Astrocyte (in vitro differentiated cells and primary cell): ENCODE measurements around the gene HMMR. TPM values are rescaled to one million over a fixed set of nuclear protein-coding genes. Genes with fewer than 3 reads are reported as not detected.

ENCODE experiments used
- DNase-seq: peaks from one replicate; pipeline ENCODE4 v3.0.0-alpha.2; 2010; ENCODE audit warnings: low read depth
- FAIRE-seq: peaks from 2 replicates; lab custom pipeline; 2011; peaks lifted over from hg19 to GRCh38; lab: Jason Lieb, UNC
- H2AFZ ChIP-seq: 2 replicates; pipeline ENCODE4 v1.6.0; 2012; ENCODE audit warnings: low read depth, low read length, inconsistent platforms
- H3K27ac ChIP-seq: 2 replicates; pipeline ENCODE4 v1.5.1; 2011; ENCODE audit warnings: low read depth, low read length, inconsistent platforms
- H3K27me3 ChIP-seq: 2 replicates; pipeline ENCODE4 v1.6.0; 2011; ENCODE audit warnings: low read length, inconsistent platforms; ENCODE audit not compliant: insufficient read depth
- H3K36me3 ChIP-seq: 2 replicates; pipeline ENCODE4 v1.5.1; 2011; ENCODE audit warnings: low read length, inconsistent platforms; ENCODE audit not compliant: insufficient read depth
- H3K4me1 ChIP-seq: 2 replicates; pipeline ENCODE4 v1.5.1; 2011; ENCODE audit warnings: low read length, inconsistent platforms; ENCODE audit not compliant: insufficient read depth
- H3K4me2 ChIP-seq: 2 replicates; pipeline ENCODE4 v1.6.0; 2012; ENCODE audit warnings: low read length, inconsistent platforms
- H3K4me3 ChIP-seq: 2 replicates; pipeline ENCODE4 v1.5.1; 2011; ENCODE audit warnings: low read depth, mild to moderate bottlenecking, low read length, inconsistent platforms; ENCODE audit not compliant: insufficient read depth
- H3K79me2 ChIP-seq: 2 replicates; pipeline ENCODE4 v1.6.0; 2012; ENCODE audit warnings: mild to moderate bottlenecking, low read length, inconsistent platforms; ENCODE audit not compliant: insufficient read depth
- H3K9ac ChIP-seq: 2 replicates; pipeline ENCODE4 v1.6.0; 2012; ENCODE audit warnings: mild to moderate bottlenecking, low read length, inconsistent platforms
- H3K9me3 ChIP-seq: 2 replicates; pipeline ENCODE4 v1.5.1; 2012; ENCODE audit warnings: low read depth, mild to moderate bottlenecking, low read length, inconsistent platforms; ENCODE audit not compliant: insufficient read depth
- H4K20me1 ChIP-seq: 2 replicates; pipeline ENCODE4 v1.6.0; 2012; ENCODE audit warnings: low read length, inconsistent platforms; ENCODE audit not compliant: insufficient read depth
- H3K27ac Mint-ChIP-seq: one replicate; pipeline ENCODE4 v1.8.0; 2021; ENCODE audit warnings: mild to moderate bottlenecking, mixed read lengths; ENCODE audit not compliant: unreplicated experiment
- H3K27me3 Mint-ChIP-seq: one replicate; pipeline ENCODE4 v1.8.0; 2021; ENCODE audit warnings: low read depth, mixed read lengths; ENCODE audit not compliant: unreplicated experiment
- H3K36me3 Mint-ChIP-seq: one replicate; pipeline ENCODE4 v1.8.0; 2021; ENCODE audit warnings: low read depth, mixed read lengths; ENCODE audit not compliant: unreplicated experiment
- H3K4me1 Mint-ChIP-seq: one replicate; pipeline ENCODE4 v1.8.0; 2021; ENCODE audit warnings: low read depth, mixed read lengths; ENCODE audit not compliant: unreplicated experiment
- H3K4me3 Mint-ChIP-seq: one replicate; pipeline ENCODE4 v1.8.0; 2021; ENCODE audit warnings: mild to moderate bottlenecking, moderate library complexity, mixed read lengths; ENCODE audit not compliant: unreplicated experiment
- H3K9me3 Mint-ChIP-seq: one replicate; pipeline ENCODE4 v1.8.0; 2021; ENCODE audit warnings: mild to moderate bottlenecking, mixed read lengths; ENCODE audit not compliant: unreplicated experiment
- EZH2 ChIP-seq: IDR thresholded peaks from 2 replicates; pipeline ENCODE4 v1.6.1; 2012; ENCODE audit warnings: mild to moderate bottlenecking, low read length, inconsistent platforms; ENCODE audit not compliant: insufficient read depth
- total RNA-seq: library from RNA; stranded (reverse); gene quantifications from 2 replicates; pipeline ENCODE4 v1.2.1, GENCODE V29; 2021
- TF ChIP-seq, protein P1 (sequence below): IDR thresholded peaks from 2 replicates; pipeline ENCODE4 v1.5.1; 2011; ENCODE audit warnings: low read depth, mild to moderate bottlenecking, inconsistent platforms, low read length, moderate library complexity; ENCODE audit not compliant: insufficient read depth

Gene HMMR
- total RNA-seq, 1 donor from 2014 or later: 4.0 TPM

DNA sequence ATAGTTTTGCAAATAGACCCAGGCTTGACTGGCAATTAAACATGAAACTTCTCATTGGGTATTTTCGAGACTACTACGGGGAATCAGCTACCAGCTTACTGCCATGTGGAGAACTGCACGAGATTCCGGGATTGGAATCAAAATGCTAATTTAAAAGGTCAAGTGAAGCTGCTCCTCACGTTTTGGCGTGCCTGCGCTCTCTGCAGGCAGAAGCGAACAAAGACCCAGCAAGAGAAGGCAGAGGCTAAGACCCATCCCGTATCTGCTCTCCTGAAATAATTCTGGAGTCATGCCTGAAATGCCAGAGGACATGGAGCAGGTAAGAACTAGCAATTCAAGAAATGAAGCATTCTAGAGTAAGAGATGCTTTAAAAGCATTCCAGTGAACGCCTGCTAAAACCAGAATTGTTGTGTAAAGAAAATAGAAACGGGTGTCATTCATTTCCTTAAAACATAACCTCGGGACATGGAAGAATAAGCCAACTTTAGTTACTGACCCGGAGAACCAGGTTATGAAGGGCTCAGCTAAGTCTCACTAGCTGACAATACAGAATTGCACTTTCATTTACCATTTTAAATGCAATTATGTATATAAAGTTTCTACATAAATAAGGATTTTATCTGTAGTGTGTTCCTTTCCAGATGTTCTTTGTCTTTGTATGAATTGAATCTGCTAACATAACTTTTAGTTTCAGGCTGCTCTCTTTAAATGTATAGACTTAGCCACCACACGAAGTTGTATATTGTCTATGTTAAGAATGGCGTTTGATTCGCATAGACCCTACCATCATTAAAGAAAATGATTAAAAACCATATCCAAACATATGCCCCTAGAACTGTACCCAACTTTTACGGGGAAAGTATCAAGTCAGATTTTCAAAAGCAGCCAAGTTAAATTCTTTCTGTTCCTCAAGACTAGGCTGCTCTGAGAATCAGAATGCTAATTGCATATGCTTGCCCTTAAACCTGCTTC lies 43.0 kb downstream of the HMMR start:
- Histone ChIP-seq H3K27ac (peak overlapping the region; percentile 85), H3K4me3 (peak overlapping the region; percentile 97), H3K36me3 (no peaks in the 10 kb centered on the region), H3K9me3 (no peaks in the 10 kb centered on the region), H3K79me2 (peaks cover 27% of the 10 kb centered on the region), H3K4me2 (peak overlapping the region; percentile 97), H2AFZ (peak overlapping the region; percentile 71), H3K27me3 (no peaks in the 10 kb centered on the region), H3K4me1 (peaks cover 28% of the 10 kb centered on the region), H4K20me1 (peaks cover 22% of the 10 kb centered on the region), H3K9ac (peak overlapping the region; percentile 96)
- FAIRE-seq (peak; percentile 47), DNase-seq (peak; percentile 62)
- peak overlapping the region; percentile 94 for H3K4me3 Mint-ChIP-seq
- H3K27ac Mint-ChIP-seq: peak overlapping the region; percentile 94
- no peaks in the 10 kb centered on the region for H3K27me3 Mint-ChIP-seq
- no peaks in the 10 kb centered on the region for H3K9me3 Mint-ChIP-seq
- TF ChIP-seq, protein P1, sequence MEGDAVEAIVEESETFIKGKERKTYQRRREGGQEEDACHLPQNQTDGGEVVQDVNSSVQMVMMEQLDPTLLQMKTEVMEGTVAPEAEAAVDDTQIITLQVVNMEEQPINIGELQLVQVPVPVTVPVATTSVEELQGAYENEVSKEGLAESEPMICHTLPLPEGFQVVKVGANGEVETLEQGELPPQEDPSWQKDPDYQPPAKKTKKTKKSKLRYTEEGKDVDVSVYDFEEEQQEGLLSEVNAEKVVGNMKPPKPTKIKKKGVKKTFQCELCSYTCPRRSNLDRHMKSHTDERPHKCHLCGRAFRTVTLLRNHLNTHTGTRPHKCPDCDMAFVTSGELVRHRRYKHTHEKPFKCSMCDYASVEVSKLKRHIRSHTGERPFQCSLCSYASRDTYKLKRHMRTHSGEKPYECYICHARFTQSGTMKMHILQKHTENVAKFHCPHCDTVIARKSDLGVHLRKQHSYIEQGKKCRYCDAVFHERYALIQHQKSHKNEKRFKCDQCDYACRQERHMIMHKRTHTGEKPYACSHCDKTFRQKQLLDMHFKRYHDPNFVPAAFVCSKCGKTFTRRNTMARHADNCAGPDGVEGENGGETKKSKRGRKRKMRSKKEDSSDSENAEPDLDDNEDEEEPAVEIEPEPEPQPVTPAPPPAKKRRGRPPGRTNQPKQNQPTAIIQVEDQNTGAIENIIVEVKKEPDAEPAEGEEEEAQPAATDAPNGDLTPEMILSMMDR: peak; percentile 11
- TF ChIP-seq EZH2: no peak
- peaks cover 13% of the 10 kb centered on the region for H3K4me1 Mint-ChIP-seq
- H3K36me3 Mint-ChIP-seq: no peaks in the 10 kb centered on the region

DNA sequence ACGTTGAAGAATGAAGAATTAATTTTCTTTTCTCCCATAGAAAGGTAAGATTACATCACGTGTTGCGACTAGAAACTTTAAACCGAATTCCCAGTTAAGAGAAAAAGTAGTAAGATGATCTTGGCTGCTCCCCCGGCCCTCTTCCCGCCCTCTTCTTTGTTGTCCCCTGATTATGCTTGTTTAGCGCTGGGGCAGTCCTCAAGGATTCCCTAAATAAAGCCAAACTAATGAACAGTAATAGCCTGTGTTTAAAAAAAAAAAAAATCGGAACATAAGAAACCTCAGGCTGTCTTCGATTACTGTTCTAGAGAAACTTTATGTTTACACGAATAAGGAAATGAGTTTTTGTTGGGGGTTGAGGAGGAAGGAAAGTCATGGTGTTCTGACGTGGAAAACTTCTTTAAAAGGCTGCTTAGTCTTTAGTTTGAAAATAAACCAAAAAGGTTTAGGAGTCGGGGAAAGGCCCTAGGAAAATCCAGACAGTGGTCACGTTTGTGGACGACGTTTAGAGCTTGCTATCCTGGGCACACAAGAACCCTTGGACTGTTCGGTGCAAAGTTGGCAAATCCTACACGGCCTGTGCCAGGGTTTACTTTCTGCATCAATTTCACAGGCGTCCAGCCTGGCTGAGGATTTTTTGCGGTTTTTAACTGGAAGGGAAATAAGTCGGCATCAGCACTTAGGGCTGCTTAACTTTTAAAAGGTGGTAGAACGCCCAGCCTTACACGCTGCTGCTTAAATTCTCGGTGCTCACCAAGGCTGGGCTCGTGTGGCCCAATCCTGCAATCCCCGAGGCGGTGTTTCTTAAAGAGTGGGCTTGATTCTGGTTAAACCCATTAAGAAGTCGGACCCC lies 43.9 kb downstream of the HMMR start:
- FAIRE-seq (no peak), DNase-seq (peak; percentile 62)
- peak overlapping the region; percentile 97 for H3K4me2 ChIP-seq
- H3K9ac ChIP-seq: peak overlapping the region; percentile 96
- no peaks in the 10 kb centered on the region for H3K36me3 ChIP-seq
- peak overlapping the region; percentile 71 for H2AFZ ChIP-seq
- peak overlapping the region; percentile 85 for H3K27ac ChIP-seq
- Mint-ChIP-seq H3K4me3 (peak overlapping the region; percentile 94), H3K27ac (peak overlapping the region; percentile 94), H3K36me3 (no peaks in the 10 kb centered on the region), H3K9me3 (no peaks in the 10 kb centered on the region), H3K27me3 (no peaks in the 10 kb centered on the region), H3K4me1 (peaks cover 16% of the 10 kb centered on the region)
- H3K4me1 ChIP-seq: peaks cover 30% of the 10 kb centered on the region
- no peaks in the 10 kb centered on the region for H3K9me3 ChIP-seq
- no peaks in the 10 kb centered on the region for H3K27me3 ChIP-seq
- peaks cover 36% of the 10 kb centered on the region for H3K79me2 ChIP-seq
- peak overlapping the region; percentile 97 for H3K4me3 ChIP-seq
- peaks cover 30% of the 10 kb centered on the region for H4K20me1 ChIP-seq
- TF ChIP-seq, protein P1: no peak
